Spinal cord (tissue), 10 donors: ENCODE measurements around the gene REV3L. TPM values are rescaled to one million over a fixed set of nuclear protein-coding genes. Genes with fewer than 3 reads are reported as not detected.

Experiments
- DNase-seq, 6 donors: peaks; one replicate each; pipeline versions ENCODE4 v3.0.0 to v3.0.0-alpha.2; 2013 to 2015; ENCODE audit warnings: low spot score in 6 of 6, low read depth in 4 of 6
- H3K27ac ChIP-seq: one replicate; pipeline ENCODE4 v1.5.1; 2013; ENCODE audit warnings: low read depth, low read length, control low read depth
- H3K27me3 ChIP-seq: one replicate; pipeline ENCODE4 v1.6.1; 2013; ENCODE audit warnings: low read length; ENCODE audit not compliant: control insufficient read depth, insufficient read depth
- H3K36me3 ChIP-seq: one replicate; pipeline ENCODE4 v1.6.1; 2013; ENCODE audit warnings: low read length; ENCODE audit not compliant: control insufficient read depth, insufficient read depth
- H3K4me1 ChIP-seq: one replicate; pipeline ENCODE4 v1.6.1; 2013; ENCODE audit warnings: low read length; ENCODE audit not compliant: control insufficient read depth, insufficient read depth
- H3K4me3 ChIP-seq: one replicate; pipeline ENCODE4 v1.5.1; 2013; ENCODE audit warnings: low read depth, low read length, control low read depth
- H3K9me3 ChIP-seq: one replicate; pipeline ENCODE4 v1.6.1; 2013; ENCODE audit warnings: low read length; ENCODE audit not compliant: control insufficient read depth, insufficient read depth
- WGBS: methylation state at CpG from one replicate; pipeline ENCODE4 v1.1.5; 2013; ENCODE audit warnings: missing lambda C conversion rate; ENCODE audit not compliant: insufficient coverage; 5-methylcytosine and 5-hydroxymethylcytosine counted together
- polyA plus RNA-seq, 2 donors: library from polyadenylated mRNA; unstranded; fragments of 120-200 nt; gene quantifications; one replicate each; pipeline ENCODE4 v1.2.1, GENCODE V29; 2013; ENCODE audit not compliant: insufficient read length in 2 of 2
- total RNA-seq, 2 donors: library from RNA; depleted of rRNA in 1 of 2; stranded (reverse); fragments of 120-200 nt in 1 of 2; fragments of >200 nt in 1 of 2; gene quantifications; one replicate each; pipeline versions ENCODE4 v1.2.3 to v1.2.4, GENCODE V29; 2013 to 2014
- donor health status: healthy.

REV3L gene
- total and polyA plus RNA-seq, 4 donors, result 62.0 to 120 (median 97.9) TPM

GRCh38 chr6:111418971-111419693, 63.9 kb downstream of the REV3L start:
- Histone ChIP-seq H3K4me1 (peaks cover 3% of the 10 kb centered on the region), H3K27me3 (no peaks in the 10 kb centered on the region), H3K36me3 (no peaks in the 10 kb centered on the region), H3K4me3 (no peak overlapping the region), H3K27ac (no peak overlapping the region), H3K9me3 (no peaks in the 10 kb centered on the region)
- 38% methylated on average over 1 of the region's 5 CpGs for WGBS
- DNase-seq, result no peak

- DNase-seq, result no peak
- Histone ChIP-seq H3K4me1 (peaks cover 3% of the 10 kb centered on the region), H3K27me3 (no peaks in the 10 kb centered on the region), H3K4me3 (no peak overlapping the region), H3K9me3 (no peaks in the 10 kb centered on the region), H3K27ac (no peak overlapping the region), H3K36me3 (no peaks in the 10 kb centered on the region)
Measured at GRCh38 chr6:111417946-111418345, 65.1 kb downstream of the REV3L start.

- Histone ChIP-seq H3K27me3 (no peaks in the 10 kb centered on the region), H3K9me3 (no peaks in the 10 kb centered on the region), H3K27ac (peak overlapping the region; percentile 52), H3K36me3 (no peaks in the 10 kb centered on the region), H3K4me3 (no peak overlapping the region), H3K4me1 (peaks cover 3% of the 10 kb centered on the region)
- peak in 5 of 6 donors; percentile 17 to 90 (median 38) for DNase-seq
- no CpG with 5 or more reads among the region's 2 CpGs for WGBS
Measured at GRCh38 chr6:111417181-111417585, 65.8 kb downstream of the REV3L start.

GRCh38 chr6:111416529-111416928, 66.5 kb downstream of the REV3L start:
- Histone ChIP-seq H3K36me3 (no peaks in the 10 kb centered on the region), H3K9me3 (no peaks in the 10 kb centered on the region), H3K4me3 (no peak overlapping the region), H3K27me3 (no peaks in the 10 kb centered on the region), H3K27ac (no peak overlapping the region), H3K4me1 (peaks cover 3% of the 10 kb centered on the region)
- no peak for DNase-seq

- peaks cover 6% of the 10 kb centered on the region for H3K36me3 ChIP-seq
- WGBS, result 100% methylated on average over 1 of the region's 1 CpG
- H3K9me3 ChIP-seq, result no peaks in the 10 kb centered on the region
- H3K4me3 ChIP-seq, result no peak overlapping the region
- no peak for DNase-seq
- no peak overlapping the region for H3K27ac ChIP-seq
- H3K27me3 ChIP-seq, result no peaks in the 10 kb centered on the region
- H3K4me1 ChIP-seq, result peaks cover 3% of the 10 kb centered on the region
Measured at GRCh38 chr6:111414373-111414772, 68.6 kb downstream of the REV3L start.

GRCh38 chr6:111411978-111412566, 70.9 kb downstream of the REV3L start:
- no peak for DNase-seq
- no CpG with 5 or more reads among the region's 4 CpGs for WGBS
- Histone ChIP-seq H3K9me3 (no peaks in the 10 kb centered on the region), H3K36me3 (peaks cover 6% of the 10 kb centered on the region), H3K4me3 (no peak overlapping the region), H3K27me3 (no peaks in the 10 kb centered on the region), H3K4me1 (no peaks in the 10 kb centered on the region), H3K27ac (no peak overlapping the region)

- 85% methylated on average over 2 of the region's 4 CpGs for WGBS
Measured at GRCh38 chr6:111411046-111411445, 72.0 kb downstream of the REV3L start.

GRCh38 chr6:111410371-111410770, 72.6 kb downstream of the REV3L start:
- 100% methylated on average over 1 of the region's 3 CpGs for WGBS
- H3K4me1 ChIP-seq, result no peaks in the 10 kb centered on the region
- DNase-seq, result no peak
- peaks cover 6% of the 10 kb centered on the region for H3K36me3 ChIP-seq
- no peak overlapping the region for H3K4me3 ChIP-seq
- no peaks in the 10 kb centered on the region for H3K27me3 ChIP-seq
- H3K9me3 ChIP-seq, result no peaks in the 10 kb centered on the region
- H3K27ac ChIP-seq, result no peak overlapping the region

More at GRCh38 chr6:111411046-111411445, 72.0 kb downstream of the REV3L start:
- DNase-seq, result no peak
- Histone ChIP-seq H3K4me3 (no peak overlapping the region), H3K9me3 (no peaks in the 10 kb centered on the region), H3K27ac (peak overlapping the region; percentile 6), H3K36me3 (peaks cover 6% of the 10 kb centered on the region), H3K4me1 (no peaks in the 10 kb centered on the region), H3K27me3 (no peaks in the 10 kb centered on the region)

- DNase-seq, result no peak
- no peaks in the 10 kb centered on the region for H3K27me3 ChIP-seq
- WGBS, result no CpG with 5 or more reads among the region's 1 CpG
- H3K4me1 ChIP-seq, result no peaks in the 10 kb centered on the region
- H3K36me3 ChIP-seq, result peaks cover 6% of the 10 kb centered on the region
- no peak overlapping the region for H3K27ac ChIP-seq
- no peaks in the 10 kb centered on the region for H3K9me3 ChIP-seq
- no peak overlapping the region for H3K4me3 ChIP-seq
Measured at GRCh38 chr6:111409430-111409829, 73.6 kb downstream of the REV3L start.

GRCh38 chr6:111407686-111408085, 75.3 kb downstream of the REV3L start:
- 100% methylated on average over 2 of the region's 4 CpGs for WGBS
- peaks cover 10% of the 10 kb centered on the region for H3K36me3 ChIP-seq
- no peak overlapping the region for H3K4me3 ChIP-seq
- H3K27ac ChIP-seq, result no peak overlapping the region
- H3K27me3 ChIP-seq, result no peaks in the 10 kb centered on the region
- no peaks in the 10 kb centered on the region for H3K4me1 ChIP-seq
- no peak for DNase-seq
- H3K9me3 ChIP-seq, result peaks cover 6% of the 10 kb centered on the region
